ENCODE results near the gene GRAMD1B.

GRCh38 chr11:123504401-123504800, 74.3 kb downstream of the GRAMD1B start:
- TF ChIP-seq, protein P1, sequence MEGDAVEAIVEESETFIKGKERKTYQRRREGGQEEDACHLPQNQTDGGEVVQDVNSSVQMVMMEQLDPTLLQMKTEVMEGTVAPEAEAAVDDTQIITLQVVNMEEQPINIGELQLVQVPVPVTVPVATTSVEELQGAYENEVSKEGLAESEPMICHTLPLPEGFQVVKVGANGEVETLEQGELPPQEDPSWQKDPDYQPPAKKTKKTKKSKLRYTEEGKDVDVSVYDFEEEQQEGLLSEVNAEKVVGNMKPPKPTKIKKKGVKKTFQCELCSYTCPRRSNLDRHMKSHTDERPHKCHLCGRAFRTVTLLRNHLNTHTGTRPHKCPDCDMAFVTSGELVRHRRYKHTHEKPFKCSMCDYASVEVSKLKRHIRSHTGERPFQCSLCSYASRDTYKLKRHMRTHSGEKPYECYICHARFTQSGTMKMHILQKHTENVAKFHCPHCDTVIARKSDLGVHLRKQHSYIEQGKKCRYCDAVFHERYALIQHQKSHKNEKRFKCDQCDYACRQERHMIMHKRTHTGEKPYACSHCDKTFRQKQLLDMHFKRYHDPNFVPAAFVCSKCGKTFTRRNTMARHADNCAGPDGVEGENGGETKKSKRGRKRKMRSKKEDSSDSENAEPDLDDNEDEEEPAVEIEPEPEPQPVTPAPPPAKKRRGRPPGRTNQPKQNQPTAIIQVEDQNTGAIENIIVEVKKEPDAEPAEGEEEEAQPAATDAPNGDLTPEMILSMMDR (IDR thresholded peaks at IDR 0.05; ENCODE audit: poor library complexity), result no peak
- no peak for TF ChIP-seq EZH2phosphoT487 (IDR thresholded peaks at IDR 0.05; ENCODE audit: low read depth, severe bottlenecking, unreplicated experiment)
